ENCODE measurements around the gene TNKS1BP1. TPM values are rescaled to one million over a fixed set of nuclear protein-coding genes. Genes with fewer than 3 reads are reported as not detected.

Gene TNKS1BP1
- total RNA-seq, 1 donor from 2014 or later: 198 TPM

- no peak overlapping the region for H3K4me3 Mint-ChIP-seq (ENCODE audit: unreplicated experiment)
- H3K36me3 Mint-ChIP-seq (ENCODE audit: unreplicated experiment): peaks cover 11% of the 10 kb centered on the region
These were observed 18.4 kb downstream of the TNKS1BP1 start for GRCh38 chr11:57306161-57306876.

DNA sequence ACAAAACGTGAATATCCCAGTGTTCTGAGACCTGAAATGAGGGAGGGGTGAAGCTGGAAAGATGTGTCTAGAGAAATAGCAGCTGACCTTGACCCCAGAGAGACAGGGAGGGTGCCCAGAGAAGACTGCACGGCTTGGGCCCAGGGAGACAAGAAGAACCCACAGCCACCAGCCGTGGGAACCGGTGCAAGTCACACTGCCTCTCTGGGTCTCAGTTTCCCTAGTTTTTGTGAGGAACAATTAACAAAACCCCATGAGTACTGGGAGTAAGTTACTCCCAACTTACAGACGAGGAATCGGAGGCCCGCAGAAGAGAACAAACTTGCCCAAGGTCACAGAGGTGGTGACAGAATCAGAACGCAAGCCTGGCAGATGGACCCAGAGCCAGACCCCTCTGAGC, 19.2 kb downstream of the TNKS1BP1 start:
- no peak overlapping the region for H3K27ac Mint-ChIP-seq (ENCODE audit: unreplicated experiment)
- no peak for DNase-seq
- TF ChIP-seq, protein P1, sequence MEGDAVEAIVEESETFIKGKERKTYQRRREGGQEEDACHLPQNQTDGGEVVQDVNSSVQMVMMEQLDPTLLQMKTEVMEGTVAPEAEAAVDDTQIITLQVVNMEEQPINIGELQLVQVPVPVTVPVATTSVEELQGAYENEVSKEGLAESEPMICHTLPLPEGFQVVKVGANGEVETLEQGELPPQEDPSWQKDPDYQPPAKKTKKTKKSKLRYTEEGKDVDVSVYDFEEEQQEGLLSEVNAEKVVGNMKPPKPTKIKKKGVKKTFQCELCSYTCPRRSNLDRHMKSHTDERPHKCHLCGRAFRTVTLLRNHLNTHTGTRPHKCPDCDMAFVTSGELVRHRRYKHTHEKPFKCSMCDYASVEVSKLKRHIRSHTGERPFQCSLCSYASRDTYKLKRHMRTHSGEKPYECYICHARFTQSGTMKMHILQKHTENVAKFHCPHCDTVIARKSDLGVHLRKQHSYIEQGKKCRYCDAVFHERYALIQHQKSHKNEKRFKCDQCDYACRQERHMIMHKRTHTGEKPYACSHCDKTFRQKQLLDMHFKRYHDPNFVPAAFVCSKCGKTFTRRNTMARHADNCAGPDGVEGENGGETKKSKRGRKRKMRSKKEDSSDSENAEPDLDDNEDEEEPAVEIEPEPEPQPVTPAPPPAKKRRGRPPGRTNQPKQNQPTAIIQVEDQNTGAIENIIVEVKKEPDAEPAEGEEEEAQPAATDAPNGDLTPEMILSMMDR (IDR thresholded peaks at IDR 0.05; ENCODE audit: partially characterized antibody, unreplicated experiment): no peak
- peaks cover 23% of the 10 kb centered on the region for H3K27me3 Mint-ChIP-seq (ENCODE audit: unreplicated experiment)
- H3K4me1 Mint-ChIP-seq (ENCODE audit: low read depth, unreplicated experiment): peaks cover 49% of the 10 kb centered on the region
- H3K4me3 Mint-ChIP-seq (ENCODE audit: unreplicated experiment): no peak overlapping the region
- peaks cover 16% of the 10 kb centered on the region for H3K36me3 Mint-ChIP-seq (ENCODE audit: unreplicated experiment)
- peaks cover 25% of the 10 kb centered on the region for H3K9me3 Mint-ChIP-seq (ENCODE audit: unreplicated experiment)

More at GRCh38 chr11:57306161-57306876, 18.4 kb downstream of the TNKS1BP1 start:
- Mint-ChIP-seq H3K27ac (ENCODE audit: unreplicated experiment) (peak overlapping the region; percentile 62), H3K4me1 (ENCODE audit: low read depth, unreplicated experiment) (peaks cover 52% of the 10 kb centered on the region), H3K9me3 (ENCODE audit: unreplicated experiment) (peaks cover 23% of the 10 kb centered on the region), H3K27me3 (ENCODE audit: unreplicated experiment) (peaks cover 23% of the 10 kb centered on the region)
- TF ChIP-seq, protein P1 (IDR thresholded peaks at IDR 0.05; ENCODE audit: partially characterized antibody, unreplicated experiment): no peak
- no peak for DNase-seq

DNA sequence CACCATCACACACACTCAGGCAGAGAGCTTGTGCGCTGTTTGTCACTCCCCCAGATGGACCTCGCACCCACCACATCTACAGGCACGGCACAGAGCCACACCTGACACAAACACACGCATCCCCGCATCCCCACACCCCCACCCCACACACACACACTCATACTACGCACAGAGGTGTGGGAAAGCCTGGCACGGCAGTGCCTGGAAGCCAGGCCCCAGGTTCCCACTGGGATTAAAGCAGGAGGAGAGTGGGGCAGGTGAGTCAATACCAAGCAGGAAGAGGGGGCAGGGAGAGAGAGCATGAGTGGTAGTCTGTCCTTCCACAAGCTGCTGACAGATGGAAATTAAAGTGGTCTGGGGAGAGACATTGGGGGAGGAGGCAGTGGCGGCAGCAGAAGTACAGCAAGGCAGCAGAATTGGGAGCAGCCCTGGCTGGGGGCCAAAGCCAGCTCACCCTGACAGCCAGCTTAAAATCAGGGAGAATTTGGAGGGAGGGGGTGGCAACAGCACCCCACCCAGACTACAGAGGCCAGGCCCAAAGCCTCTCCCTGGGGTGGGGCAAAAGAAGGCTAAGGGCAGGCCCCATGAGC, 20.7 kb downstream of the TNKS1BP1 start:
- TF ChIP-seq, protein P1 (IDR thresholded peaks at IDR 0.05; ENCODE audit: partially characterized antibody, unreplicated experiment): no peak
- DNase-seq: no peak

GRCh38 chr11:57303280-57303989, 21.3 kb downstream of the TNKS1BP1 start:
- peaks cover 16% of the 10 kb centered on the region for H3K27me3 Mint-ChIP-seq (ENCODE audit: unreplicated experiment)
- H3K4me1 Mint-ChIP-seq (ENCODE audit: low read depth, unreplicated experiment): peaks cover 34% of the 10 kb centered on the region
- peaks cover 5% of the 10 kb centered on the region for H3K36me3 Mint-ChIP-seq (ENCODE audit: unreplicated experiment)
- TF ChIP-seq, protein P1 (IDR thresholded peaks at IDR 0.05; ENCODE audit: partially characterized antibody, unreplicated experiment): no peak
- peak overlapping the region; percentile 81 for H3K4me3 Mint-ChIP-seq (ENCODE audit: unreplicated experiment)
- peak; percentile 43 for DNase-seq
- H3K27ac Mint-ChIP-seq (ENCODE audit: unreplicated experiment): peak overlapping the region; percentile 75
- peaks cover 16% of the 10 kb centered on the region for H3K9me3 Mint-ChIP-seq (ENCODE audit: unreplicated experiment)

More for the DNA sequence above, 20.7 kb downstream of the TNKS1BP1 start:
- H3K4me1 Mint-ChIP-seq (ENCODE audit: low read depth, unreplicated experiment): peaks cover 39% of the 10 kb centered on the region
- peak overlapping the region; percentile 75 for H3K27ac Mint-ChIP-seq (ENCODE audit: unreplicated experiment)
- H3K27me3 Mint-ChIP-seq (ENCODE audit: unreplicated experiment): peaks cover 18% of the 10 kb centered on the region
- H3K36me3 Mint-ChIP-seq (ENCODE audit: unreplicated experiment): peaks cover 5% of the 10 kb centered on the region
- H3K9me3 Mint-ChIP-seq (ENCODE audit: unreplicated experiment): peaks cover 19% of the 10 kb centered on the region
- peak overlapping the region; percentile 81 for H3K4me3 Mint-ChIP-seq (ENCODE audit: unreplicated experiment)
